ENCODE measurements around the gene INSRR. TPM values are rescaled to one million over a fixed set of nuclear protein-coding genes. Genes with fewer than 3 reads are reported as not detected.

Gene INSRR
- total RNA-seq, 1 donor from 2014 or later, result 0.07 TPM

DNA sequence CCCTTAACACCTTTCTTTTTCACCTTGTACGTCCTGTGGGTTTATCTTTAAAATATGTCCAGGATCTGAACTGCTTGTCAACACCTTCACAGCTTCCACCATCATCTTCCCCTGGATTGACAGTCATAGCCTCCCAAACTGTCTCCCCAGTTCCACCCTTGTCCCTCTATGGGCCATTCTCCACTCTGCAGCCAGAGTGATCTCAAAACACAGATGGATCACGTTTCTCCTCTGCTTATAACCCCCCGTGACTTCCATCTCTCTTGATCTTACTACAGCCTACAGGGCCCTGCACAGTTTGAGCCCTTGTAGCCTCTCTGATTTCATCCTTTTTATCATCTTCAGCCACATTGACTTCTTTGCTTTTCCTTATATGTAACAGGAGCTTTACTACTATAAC lies 4.3 kb downstream of the INSRR start:
- no peak overlapping the region for H3K27ac Mint-ChIP-seq (ENCODE audit: unreplicated experiment)
- TF ChIP-seq, protein P1, sequence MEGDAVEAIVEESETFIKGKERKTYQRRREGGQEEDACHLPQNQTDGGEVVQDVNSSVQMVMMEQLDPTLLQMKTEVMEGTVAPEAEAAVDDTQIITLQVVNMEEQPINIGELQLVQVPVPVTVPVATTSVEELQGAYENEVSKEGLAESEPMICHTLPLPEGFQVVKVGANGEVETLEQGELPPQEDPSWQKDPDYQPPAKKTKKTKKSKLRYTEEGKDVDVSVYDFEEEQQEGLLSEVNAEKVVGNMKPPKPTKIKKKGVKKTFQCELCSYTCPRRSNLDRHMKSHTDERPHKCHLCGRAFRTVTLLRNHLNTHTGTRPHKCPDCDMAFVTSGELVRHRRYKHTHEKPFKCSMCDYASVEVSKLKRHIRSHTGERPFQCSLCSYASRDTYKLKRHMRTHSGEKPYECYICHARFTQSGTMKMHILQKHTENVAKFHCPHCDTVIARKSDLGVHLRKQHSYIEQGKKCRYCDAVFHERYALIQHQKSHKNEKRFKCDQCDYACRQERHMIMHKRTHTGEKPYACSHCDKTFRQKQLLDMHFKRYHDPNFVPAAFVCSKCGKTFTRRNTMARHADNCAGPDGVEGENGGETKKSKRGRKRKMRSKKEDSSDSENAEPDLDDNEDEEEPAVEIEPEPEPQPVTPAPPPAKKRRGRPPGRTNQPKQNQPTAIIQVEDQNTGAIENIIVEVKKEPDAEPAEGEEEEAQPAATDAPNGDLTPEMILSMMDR (conservative IDR thresholded peaks at IDR 0.05), result no peak
- H3K27me3 Mint-ChIP-seq (ENCODE audit: low read depth), result peaks cover 77% of the 10 kb centered on the region
- DNase-seq (ENCODE audit: low read depth, low spot score), result no peak
- no peak overlapping the region for H3K4me3 Mint-ChIP-seq
- no peaks in the 10 kb centered on the region for H3K9me3 Mint-ChIP-seq
- H3K4me1 Mint-ChIP-seq, result peaks cover 10% of the 10 kb centered on the region
- no peaks in the 10 kb centered on the region for H3K36me3 Mint-ChIP-seq (ENCODE audit: low read depth)

DNA sequence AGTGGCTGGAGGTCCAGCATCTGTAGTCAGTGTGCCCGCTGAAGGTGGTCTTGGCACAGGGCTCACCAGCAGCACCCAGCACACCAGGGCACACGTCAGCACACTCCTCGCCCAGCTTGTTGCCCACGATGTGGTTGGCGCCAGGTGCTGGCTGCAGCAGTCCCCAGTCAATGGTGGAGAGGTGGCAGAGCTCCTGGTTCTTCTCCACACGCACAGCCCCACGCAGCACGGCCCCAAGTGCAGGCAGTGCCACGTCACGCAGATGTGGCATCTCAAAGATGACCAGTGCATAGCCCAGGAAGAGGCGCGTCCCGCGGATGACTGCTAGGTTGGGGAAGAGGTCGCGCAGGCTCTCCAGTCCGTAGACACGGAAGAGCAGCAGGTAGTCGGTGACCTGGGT lies 5.2 kb downstream of the INSRR start:
- Mint-ChIP-seq H3K36me3 (ENCODE audit: low read depth) (no peaks in the 10 kb centered on the region), H3K27me3 (ENCODE audit: low read depth) (peaks cover 78% of the 10 kb centered on the region), H3K27ac (ENCODE audit: unreplicated experiment) (no peak overlapping the region), H3K9me3 (no peaks in the 10 kb centered on the region), H3K4me3 (no peak overlapping the region), H3K4me1 (peaks cover 9% of the 10 kb centered on the region)
- DNase-seq (ENCODE audit: low read depth, low spot score), result no peak
- TF ChIP-seq, protein P1 (conservative IDR thresholded peaks at IDR 0.05), result no peak

DNA sequence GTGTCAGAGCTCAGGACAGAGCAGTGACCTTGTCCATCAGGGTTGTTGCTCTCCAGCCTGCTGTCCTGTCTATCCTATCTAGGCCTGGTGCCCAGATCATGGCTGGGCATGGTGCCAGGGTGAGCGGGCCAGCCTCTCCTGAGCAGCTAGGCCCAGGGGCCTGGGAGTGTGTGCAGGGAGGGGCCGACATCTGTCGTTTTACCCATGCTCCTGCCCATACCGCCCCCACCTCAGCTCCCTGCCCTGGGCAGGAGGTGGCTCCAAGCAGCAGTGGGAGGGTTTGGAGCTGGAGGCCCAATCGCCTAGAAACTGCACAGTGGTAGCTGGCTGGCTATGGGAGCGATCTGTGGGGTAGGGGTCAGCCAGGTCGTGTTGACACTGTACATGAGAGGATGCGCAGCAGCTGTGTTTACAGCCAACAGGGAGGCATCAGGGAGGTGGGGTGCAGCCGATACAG lies 6.5 kb downstream of the INSRR start:
- TF ChIP-seq, protein P1 (conservative IDR thresholded peaks at IDR 0.05), result no peak
- Mint-ChIP-seq H3K4me3 (no peak overlapping the region), H3K9me3 (no peaks in the 10 kb centered on the region), H3K27me3 (ENCODE audit: low read depth) (peaks cover 78% of the 10 kb centered on the region), H3K4me1 (no peaks in the 10 kb centered on the region), H3K27ac (ENCODE audit: unreplicated experiment) (no peak overlapping the region), H3K36me3 (ENCODE audit: low read depth) (no peaks in the 10 kb centered on the region)
- DNase-seq (ENCODE audit: low read depth, low spot score), result no peak

DNA sequence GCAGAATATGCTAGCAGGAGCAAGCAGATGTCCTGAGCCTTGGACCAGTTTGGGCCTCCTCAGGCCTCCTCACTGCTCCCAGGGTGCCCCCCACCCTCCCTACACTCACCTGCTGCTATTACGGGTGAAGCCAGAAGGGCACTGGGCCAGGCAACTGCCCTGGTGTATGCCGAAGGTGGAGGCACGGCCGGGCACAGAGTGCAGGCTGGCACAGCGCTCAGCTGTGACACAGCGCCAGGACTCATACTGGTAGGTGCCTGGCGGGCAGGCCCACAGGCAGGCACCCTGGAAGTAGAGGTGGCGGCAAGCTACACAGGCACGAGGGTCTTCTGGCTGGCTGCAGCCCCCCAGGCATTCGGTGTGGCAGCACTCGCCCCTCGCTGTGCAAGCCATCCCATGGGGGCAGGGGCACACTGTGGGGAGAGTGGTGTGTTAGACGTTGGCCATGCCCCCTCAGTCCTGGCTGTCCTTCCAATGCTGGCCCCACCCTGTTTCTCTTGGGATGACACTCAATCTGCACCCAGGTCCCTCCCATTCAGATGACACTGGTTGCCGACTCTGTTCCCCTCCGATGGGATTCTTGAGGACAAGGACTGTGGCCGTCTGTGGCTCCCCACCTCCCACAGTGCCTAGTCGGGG lies 7.0 kb downstream of the INSRR start:
- peaks cover 78% of the 10 kb centered on the region for H3K27me3 Mint-ChIP-seq (ENCODE audit: low read depth)
- no peaks in the 10 kb centered on the region for H3K36me3 Mint-ChIP-seq (ENCODE audit: low read depth)
- H3K4me3 Mint-ChIP-seq, result no peak overlapping the region
- DNase-seq (ENCODE audit: low read depth, low spot score), result no peak
- TF ChIP-seq, protein P1 (conservative IDR thresholded peaks at IDR 0.05), result no peak
- H3K9me3 Mint-ChIP-seq, result no peaks in the 10 kb centered on the region
- H3K27ac Mint-ChIP-seq (ENCODE audit: unreplicated experiment), result no peak overlapping the region
- H3K4me1 Mint-ChIP-seq, result no peaks in the 10 kb centered on the region

DNA sequence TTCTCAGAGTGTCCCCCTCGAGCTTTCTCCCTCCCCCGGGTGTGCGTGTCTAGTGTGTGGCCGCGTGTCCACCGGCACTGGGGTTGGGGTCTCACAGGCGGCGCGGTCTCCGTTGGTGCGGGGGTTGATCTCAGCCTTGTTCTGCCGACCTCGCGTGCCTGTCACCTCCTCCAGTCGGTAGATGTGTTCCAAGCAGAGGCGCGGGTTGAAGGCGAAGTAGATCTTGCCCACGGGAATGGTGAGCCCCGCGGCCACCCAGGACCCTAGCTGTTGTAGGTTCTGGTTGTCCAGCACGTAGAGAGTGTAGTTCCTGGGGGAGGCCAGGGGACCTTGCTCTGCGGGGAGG lies 9.8 kb downstream of the INSRR start:
- Mint-ChIP-seq H3K4me3 (no peak overlapping the region), H3K27me3 (ENCODE audit: low read depth) (peaks cover 89% of the 10 kb centered on the region)
- TF ChIP-seq, protein P1 (conservative IDR thresholded peaks at IDR 0.05), result no peak

More for the DNA sequence above, 9.8 kb downstream of the INSRR start:
- no peak for DNase-seq (ENCODE audit: low read depth, low spot score)
- Mint-ChIP-seq H3K4me1 (no peaks in the 10 kb centered on the region), H3K36me3 (ENCODE audit: low read depth) (no peaks in the 10 kb centered on the region), H3K27ac (ENCODE audit: unreplicated experiment) (no peak overlapping the region), H3K9me3 (no peaks in the 10 kb centered on the region)

Measured in neural crest cell (in vitro differentiated cells).